ENCODE measurements around the gene PEX14.
A peak's percentile ranks its signal among the peaks of the same experiment; 100 is the strongest.

The PEX14 gene

GRCh38 chr1:10555635-10556429 lies 81.1 kb downstream of the PEX14 start:
- DNase-seq, result no peak

- no peak for DNase-seq
These were observed 81.8 kb downstream of the PEX14 start for GRCh38 chr1:10556430-10557005.

GRCh38 chr1:10557714-10558113 lies 83.0 kb downstream of the PEX14 start:
- DNase-seq, result no peak

GRCh38 chr1:10559386-10559785 lies 84.6 kb downstream of the PEX14 start:
- DNase-seq, result no peak

GRCh38 chr1:10561497-10561896 lies 86.7 kb downstream of the PEX14 start:
- no peak for DNase-seq

- no peak for DNase-seq
These were observed 87.2 kb downstream of the PEX14 start for GRCh38 chr1:10561955-10562354.

GRCh38 chr1:10564063-10564462 lies 89.3 kb downstream of the PEX14 start:
- DNase-seq, result no peak

- no peak for DNase-seq
These were observed 94.8 kb downstream of the PEX14 start for GRCh38 chr1:10569531-10569930.

GRCh38 chr1:10575616-10576015 lies 100.9 kb downstream of the PEX14 start:
- no peak for DNase-seq

GRCh38 chr1:10578070-10578469 lies 103.3 kb downstream of the PEX14 start:
- no peak for DNase-seq

- peak in 1 of 2 experiments; percentile 19 for DNase-seq
These were observed 108.9 kb downstream of the PEX14 start for GRCh38 chr1:10583641-10584040.

GRCh38 chr1:10585242-10585641 lies 110.5 kb downstream of the PEX14 start:
- DNase-seq, result no peak

- no peak for DNase-seq
These were observed 111.4 kb downstream of the PEX14 start for GRCh38 chr1:10586125-10586524.

- no peak for DNase-seq
These were observed 113.9 kb downstream of the PEX14 start for GRCh38 chr1:10588640-10589039.

- DNase-seq, result no peak
These were observed 114.3 kb downstream of the PEX14 start for GRCh38 chr1:10589074-10589473.

GRCh38 chr1:10591010-10591409 lies 116.3 kb downstream of the PEX14 start:
- peak in 1 of 2 experiments; percentile 5 for DNase-seq

- no peak for DNase-seq
These were observed 117.6 kb downstream of the PEX14 start for GRCh38 chr1:10592373-10592772.

GRCh38 chr1:10593750-10594149 lies 119.0 kb downstream of the PEX14 start:
- no peak for DNase-seq

- DNase-seq, result no peak
These were observed 120.0 kb downstream of the PEX14 start for GRCh38 chr1:10594595-10595223.

- no peak for DNase-seq
These were observed 122.0 kb downstream of the PEX14 start for GRCh38 chr1:10596780-10597179.

- no peak for DNase-seq
These were observed 123.0 kb downstream of the PEX14 start for GRCh38 chr1:10597492-10598388.

GRCh38 chr1:10598389-10598702 lies 123.6 kb downstream of the PEX14 start:
- no peak for DNase-seq

- no peak for DNase-seq
These were observed 124.6 kb downstream of the PEX14 start for GRCh38 chr1:10599194-10599861.

Measured in Kasumi-1 (cell line).